Left kidney (tissue), 2 donors: ENCODE results near the gene TPK1. TPM values are rescaled to one million over a fixed set of nuclear protein-coding genes. Genes with fewer than 3 reads are reported as not detected.

Experiments
- DNase-seq: peaks from one replicate; pipeline ENCODE4 v3.0.0-alpha.2; 2013
- polyA plus RNA-seq: library from polyadenylated mRNA; unstranded; fragments of 120-200 nt; gene quantifications from one replicate; pipeline ENCODE4 v1.2.1, GENCODE V29; 2013; ENCODE audit not compliant: insufficient read length

TPK1 gene
- polyA plus RNA-seq, 1 donor, result 9.9 TPM

DNA sequence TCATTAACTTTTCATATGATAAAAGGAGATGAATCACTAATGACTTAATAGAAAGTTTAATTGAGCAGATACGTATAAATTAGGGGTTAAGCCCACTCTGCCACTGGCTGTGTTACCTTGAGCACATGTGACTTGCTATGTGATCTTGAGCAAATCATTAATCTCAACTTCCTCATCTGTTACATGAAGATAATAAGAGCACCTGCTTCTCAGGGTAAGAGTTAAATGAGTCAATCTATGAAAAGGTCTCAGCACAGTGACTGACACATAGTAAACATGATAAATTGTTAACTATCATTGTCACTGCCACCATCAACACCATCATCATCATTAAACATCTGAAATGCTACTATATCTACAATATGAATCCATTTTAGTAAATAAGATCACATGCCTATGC, 110.8 kb downstream of the TPK1 start:
- DNase-seq, result no peak

DNA sequence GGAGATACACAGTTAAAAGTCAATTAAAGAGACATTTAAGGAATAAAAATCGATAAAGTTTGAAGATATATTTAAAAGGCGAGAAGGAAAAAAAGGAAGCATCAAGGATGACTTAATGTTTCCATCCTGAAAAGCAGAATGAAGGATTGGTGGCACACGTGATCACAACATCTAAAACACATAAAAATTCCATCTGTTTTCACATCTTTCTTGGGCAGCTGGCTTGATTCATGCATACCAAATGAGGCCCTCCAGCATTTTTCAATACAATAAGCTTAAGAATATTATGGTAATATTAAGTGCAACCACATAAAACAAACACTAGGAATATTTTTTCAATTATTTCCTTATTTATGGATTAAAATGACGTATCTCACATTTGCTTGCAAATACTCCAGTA, 112.6 kb downstream of the TPK1 start:
- no peak for DNase-seq

DNA sequence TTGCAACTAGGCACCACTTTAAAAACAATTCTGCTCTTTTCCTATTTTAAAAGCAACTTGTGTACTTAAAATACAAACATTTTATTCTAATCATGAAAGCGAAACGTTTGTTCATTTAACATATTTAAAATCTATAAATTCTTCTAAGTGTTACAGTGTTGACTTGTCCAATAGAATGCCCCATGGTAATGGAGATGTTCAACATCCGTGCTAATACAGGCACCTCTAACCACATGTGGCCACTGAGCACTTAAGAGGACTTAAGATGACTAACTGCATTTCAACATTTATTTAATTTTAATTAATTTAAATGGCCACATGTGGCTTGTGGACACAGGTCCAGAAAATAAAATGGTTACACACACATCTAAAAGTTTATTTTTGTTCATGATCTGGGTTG, 115.1 kb downstream of the TPK1 start:
- no peak for DNase-seq

DNA sequence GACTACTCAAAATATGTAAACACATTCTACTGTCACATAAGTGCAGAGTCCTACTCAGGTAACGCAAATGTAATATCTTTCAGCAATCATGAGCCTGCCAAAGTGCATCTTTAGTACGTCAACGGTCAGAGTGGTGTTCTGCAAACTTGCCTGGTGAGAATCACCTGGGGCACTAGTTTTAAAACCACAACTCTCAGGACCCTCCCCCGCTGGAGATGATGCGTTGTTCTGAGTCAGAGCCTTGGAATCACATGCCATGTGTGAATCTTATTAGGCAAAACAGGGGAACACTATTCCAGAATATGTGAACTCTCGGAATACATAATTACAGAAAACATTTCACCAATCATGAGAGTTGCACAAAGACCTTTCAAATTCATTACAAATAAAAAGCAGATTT, 115.7 kb downstream of the TPK1 start:
- no peak for DNase-seq

DNA sequence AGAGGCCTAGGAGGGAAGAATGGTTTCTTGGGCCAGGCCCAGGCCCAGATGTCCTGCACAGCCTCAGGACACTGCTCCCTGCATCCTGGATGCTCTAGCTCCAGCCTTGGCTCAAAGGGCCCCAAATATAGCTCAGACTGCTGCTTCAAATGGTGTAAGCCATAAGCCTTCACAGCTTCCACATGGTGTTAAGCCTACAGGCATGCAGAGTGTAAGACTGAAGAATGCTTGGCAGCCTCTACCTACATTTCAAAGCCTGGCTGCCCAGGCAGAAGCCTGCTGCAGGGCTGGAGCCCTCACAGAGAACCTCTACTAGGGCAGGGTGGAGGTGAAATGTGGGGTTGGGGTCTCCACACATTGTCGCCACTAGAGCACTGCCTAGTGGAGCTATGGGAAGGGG, 118.1 kb downstream of the TPK1 start:
- DNase-seq, result no peak

DNA sequence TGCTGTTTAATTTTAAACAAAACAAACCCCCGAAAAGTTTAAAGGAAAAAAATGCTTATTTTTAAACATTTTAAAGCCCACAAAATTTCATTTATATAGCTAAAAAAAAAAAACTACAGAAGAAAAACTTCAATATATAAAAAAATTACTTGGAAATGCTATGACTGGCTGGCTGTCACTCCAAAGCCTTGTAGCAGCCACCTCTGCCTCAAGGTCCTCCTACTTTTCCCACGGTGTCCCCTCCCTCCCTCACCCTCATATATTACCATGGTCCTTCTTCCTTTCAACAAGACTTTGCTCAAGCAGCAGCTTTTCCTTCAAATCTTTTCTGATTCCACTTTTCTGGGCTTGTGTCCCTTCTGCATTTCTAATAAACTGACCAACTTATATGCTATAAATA, 122.0 kb downstream of the TPK1 start:
- DNase-seq, result no peak

DNA sequence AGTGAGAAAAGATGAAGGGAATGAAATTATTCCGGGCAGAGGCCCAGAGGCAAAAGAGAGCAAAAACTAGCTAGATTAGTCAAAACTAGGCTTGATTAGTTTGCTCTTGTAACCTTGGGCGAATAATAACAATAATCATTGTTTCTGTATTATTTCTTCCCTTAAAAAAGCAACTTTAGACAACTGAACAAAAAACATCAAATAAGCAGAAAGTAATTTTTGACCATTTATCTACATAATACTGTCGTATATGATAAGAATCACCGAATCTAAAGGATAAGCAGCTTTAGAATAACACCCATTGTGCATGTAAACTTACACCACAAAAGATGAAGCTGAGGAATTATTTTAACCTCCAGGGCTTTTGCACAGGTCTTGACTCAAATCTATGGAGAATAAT, 125.1 kb downstream of the TPK1 start:
- DNase-seq, result no peak

DNA sequence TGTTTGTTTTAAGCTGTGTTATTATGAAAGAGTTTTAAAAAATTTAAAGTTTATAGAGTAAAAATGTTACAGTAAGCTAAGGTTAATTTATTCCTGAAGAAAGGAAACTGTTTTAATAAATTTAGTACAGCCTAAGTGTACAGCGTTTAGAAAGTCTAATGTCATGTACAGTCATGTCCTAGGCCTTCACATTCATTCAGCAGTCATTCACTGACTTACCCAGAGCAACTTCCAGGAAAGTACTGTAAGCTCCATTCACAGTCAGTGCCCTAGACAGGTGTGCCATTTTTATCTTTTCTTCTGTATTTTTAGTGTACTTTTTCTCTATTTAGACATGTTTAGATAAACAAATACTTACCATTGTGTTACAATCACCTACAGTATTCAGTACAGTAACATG, 126.8 kb downstream of the TPK1 start:
- DNase-seq, result no peak

DNA sequence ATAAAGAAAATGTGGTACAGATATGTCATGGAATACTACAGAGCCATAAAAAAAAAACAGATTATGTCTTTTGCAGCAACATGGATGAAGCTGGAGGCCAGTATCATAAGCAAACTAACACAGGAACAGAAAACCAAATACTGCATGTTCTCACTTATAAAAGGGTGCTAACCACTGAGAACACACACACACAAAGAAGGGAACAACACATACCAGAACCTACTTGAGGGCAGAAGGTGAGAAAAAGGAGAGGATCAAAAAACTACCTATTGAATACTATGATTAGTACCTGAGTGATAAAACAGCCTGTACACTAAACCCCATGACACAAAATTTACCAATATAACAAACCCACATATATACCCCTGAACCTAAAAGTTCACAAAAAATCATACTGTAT, 144.6 kb downstream of the TPK1 start:
- no peak for DNase-seq

DNA sequence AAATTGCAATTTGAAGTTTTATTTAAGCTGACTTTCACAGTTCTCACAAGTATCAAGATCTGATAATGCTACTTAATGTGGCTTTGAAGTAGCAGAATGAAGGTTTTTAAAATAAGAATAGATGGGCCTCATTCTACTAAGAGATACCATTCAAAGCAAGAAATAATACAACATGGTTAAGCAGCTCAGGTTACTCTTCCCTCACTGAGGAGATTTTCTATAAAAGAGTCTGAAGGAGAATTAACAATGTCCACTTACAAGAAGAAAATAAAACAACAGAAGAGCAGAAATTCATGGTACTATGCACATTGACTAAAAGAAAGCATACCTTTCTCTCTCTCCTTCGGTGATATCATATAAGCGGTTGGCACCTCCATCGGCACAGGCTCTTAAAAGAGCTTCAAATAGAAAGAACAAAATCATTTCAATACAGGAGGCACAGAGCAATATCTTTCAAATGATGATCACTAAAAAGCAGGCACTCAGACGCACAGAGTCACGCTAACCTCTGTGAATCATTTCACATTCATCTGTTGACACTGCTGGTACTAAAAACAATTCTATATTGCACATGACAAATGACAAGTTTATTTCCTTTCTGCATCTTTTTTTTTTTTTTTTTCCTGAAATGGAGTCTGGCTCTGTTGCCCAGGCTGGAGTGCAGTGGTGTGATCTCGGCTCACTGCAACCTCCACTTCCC, 153.1 kb downstream of the TPK1 start:
- no peak for DNase-seq

DNA sequence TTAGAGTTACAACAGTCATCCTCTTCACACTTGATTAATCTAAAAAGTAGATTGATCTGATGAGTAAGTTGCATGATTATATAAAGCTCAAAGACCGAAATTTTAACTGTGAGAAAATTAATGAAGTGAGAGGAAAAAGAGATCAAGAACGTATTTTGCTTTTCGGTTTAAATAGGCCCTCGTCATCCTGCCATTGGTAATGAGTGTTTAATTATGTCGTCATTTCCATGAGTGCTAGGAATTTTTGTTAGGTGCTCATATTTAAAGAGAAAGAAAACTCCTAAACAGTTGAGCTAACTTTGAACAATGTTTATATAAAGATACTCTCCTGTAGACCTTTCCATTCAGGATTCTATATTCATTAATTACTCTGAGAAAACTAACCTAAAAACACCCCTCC, 159.4 kb downstream of the TPK1 start:
- no peak for DNase-seq

DNA sequence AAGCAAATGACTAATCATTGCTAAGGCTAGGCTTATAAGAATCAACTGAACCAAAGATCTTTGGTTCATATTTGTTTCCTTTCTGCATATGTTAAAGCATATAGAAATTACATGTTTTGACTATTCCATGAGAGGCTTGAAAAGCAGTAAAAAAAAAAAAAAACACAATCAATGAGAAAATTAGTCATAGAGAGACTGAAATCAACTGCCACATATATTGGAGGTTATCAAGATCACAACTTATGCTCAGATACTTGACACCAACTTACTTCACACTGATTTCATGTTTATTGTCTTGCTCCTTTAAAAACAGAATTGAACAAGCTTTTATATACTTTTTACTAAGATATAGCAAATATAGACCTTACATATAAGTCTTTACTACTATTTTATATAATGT, 161.3 kb downstream of the TPK1 start:
- no peak for DNase-seq

DNA sequence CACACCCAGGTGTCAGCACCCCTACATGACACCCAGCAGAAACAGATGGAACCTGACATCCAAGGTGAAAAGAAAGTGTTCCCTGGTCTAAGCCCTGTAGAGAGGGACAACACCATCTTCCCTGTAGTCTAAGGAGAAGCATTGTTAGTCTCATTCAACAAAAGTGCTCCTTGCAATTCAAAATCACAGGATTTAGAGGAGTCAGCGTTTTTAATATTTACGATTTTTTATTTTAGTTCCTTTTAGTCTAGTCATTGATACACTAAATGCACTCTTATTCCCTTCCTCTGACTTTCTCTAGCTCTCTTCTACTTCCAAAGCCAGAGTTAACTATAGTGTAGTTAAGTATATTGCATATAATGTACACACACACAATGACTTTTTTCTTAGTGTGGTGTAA, 163.0 kb downstream of the TPK1 start:
- DNase-seq, result no peak

DNA sequence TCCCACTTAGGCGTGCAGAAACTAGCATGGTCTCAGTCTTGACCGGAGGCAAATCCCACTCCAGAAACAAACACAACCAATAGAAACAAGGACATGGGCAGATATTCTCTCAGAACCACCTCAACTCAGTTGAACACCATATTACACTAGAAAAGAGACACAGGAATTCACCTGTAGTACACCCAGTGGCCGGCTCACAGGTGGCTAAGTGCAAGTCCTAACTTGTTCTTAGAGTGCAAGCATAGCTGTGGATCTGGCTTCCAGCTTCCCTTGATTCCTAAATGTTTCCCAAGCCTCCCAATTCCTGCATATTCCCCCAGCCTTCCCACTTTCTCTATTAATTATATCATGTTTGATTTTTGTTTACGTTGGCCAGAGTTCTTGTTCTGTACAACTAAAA, 164.4 kb downstream of the TPK1 start:
- no peak for DNase-seq

DNA sequence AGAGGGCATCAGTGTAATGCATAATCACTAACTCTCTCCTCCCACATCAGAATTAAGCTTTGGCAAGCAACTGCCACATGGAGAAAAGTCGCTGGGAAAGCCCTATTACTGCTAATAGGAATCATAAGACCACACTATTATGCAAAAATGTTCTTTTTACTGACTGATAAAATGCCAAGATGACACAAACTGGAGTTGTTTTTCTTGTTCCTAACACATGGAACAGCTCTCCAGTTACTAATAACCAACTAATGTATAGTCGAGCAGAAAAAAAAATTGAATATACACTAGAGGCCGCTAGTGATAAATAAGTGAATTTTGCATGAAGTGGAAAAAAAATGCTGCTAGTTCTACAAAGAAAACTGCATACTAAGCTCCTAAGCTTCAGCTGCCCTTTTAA, 165.6 kb downstream of the TPK1 start:
- DNase-seq, result peak; percentile 40

DNA sequence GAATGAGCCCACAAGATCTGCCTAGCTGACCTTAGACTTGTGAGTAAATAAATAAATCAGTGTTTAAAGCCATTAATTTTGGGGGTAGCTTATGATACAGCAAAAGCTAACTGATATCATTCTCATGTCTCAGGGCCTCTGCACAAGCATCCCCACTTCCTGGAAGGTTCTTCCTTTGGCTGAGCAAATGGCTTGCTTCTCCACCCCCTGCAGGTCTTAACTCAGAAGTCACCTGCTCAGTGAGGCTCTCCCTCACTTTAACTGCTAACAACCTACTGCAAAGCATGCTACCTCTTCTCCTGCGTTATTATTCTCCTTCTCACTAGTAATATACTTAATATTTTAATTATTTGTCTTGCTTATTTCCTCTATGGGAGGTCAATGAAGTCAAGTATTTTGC, 167.3 kb downstream of the TPK1 start:
- no peak for DNase-seq

DNA sequence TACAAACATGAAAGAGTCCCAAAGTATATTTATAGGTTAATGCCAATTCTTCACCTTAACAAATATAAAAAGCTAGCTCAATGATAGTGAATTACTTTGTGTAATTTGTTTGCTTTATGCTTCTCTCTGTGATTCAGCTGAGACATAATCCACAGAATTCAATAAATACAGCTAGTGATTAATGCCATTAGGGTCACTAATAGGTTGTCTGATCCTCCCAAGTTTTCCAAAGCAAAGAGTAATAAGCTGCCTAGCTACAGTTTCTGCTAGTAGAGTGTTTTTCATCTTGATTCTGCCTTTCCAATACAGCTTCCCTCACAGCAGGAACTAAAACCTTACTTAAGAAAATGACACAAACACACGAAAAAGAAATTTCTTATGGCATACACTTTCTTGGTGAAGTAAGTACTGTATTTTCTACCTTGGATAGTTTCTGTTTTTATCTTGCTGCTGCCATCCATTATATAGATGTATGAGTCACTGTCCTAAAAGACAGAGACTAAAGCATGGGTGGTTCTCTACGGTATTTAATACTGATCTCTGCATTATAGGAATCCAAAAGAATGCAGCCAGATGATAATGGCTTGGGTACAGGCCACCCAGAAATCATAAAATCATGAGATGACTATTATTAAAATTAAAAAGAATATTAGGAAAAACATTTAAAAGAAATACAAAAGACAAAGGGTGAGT, 170.0 kb downstream of the TPK1 start:
- no peak for DNase-seq

DNA sequence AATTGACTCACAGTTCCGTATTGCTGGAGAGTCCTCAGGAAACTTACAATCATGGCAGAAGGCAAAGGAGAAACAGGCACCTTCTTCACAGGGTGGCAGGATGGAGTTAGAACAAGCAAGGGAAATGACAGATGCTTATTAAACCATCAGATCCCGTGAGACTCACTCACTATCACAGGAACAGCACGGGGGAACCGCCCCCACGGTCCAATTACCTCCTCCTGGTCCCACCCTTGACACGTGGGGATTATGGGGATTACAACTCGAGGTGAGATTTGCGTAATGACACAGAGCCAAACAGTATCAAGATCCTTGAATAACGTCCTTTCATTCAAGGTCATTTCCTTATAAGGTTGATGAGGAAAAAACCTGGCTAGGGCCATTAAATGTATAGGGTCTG, 176.6 kb downstream of the TPK1 start:
- DNase-seq, result no peak

DNA sequence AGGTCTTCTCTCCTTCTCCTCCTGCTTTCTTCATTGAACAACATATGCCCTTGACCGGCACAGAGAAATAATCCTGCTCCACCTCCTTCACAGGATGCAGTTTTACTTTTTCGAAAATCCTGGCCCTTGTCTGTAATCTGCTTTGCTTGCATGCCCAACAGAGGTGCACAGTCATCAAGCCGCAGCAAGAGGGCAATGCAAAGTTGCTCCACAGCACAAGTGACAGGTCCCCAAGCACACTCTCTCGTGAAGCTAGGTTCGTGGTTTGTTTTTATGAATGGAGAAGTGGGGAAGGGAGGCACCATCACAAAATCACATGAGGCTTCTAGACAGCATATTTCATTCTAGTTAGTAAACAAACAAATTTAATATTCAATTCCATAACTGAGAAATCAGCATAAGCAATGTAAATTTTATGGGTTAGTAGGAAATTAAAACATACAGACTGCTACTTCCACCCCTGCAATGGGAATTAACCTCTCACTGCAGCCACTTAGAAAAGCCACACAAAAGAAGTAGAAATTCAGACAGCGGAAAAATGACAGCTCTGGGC, 178.8 kb downstream of the TPK1 start:
- DNase-seq, result no peak

DNA sequence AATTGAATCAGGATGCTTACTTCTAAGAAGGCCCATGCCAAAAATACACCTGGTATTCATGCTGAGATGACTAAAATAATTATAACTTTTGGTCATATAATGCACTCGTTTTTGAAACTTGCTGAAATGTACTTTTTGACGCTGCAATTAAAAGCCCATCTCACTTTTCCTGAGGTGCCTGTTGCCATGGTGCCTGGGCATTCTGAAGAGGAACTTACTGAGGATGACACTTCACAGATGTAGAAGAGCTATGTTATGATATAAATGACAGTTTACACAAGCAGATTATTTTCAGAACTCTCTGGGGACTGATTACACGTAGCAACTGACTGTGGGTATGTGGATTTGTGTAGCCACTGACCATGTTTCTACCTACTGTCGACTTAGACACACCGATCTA, 182.4 kb downstream of the TPK1 start:
- no peak for DNase-seq

DNA sequence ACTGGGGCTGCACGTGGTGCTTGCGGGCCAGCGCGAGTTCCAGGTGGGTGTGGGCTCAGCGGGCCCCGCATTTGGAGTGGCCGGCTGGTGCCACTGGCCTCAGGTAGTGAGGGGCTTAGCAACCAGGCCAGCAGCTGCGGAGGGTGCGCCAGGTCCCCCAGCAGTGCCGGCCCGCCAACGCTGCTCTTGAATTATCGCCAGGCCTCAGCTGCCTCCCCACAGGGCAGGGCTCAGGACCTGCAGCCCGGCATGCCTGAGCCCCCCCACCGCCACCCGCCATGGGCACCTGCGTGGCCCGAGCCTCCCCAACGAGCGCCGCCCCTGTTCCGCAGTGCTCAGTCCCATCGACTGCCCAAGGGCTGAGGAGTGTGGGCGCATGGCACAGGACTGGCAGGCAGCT, 185.4 kb downstream of the TPK1 start:
- DNase-seq, result no peak

DNA sequence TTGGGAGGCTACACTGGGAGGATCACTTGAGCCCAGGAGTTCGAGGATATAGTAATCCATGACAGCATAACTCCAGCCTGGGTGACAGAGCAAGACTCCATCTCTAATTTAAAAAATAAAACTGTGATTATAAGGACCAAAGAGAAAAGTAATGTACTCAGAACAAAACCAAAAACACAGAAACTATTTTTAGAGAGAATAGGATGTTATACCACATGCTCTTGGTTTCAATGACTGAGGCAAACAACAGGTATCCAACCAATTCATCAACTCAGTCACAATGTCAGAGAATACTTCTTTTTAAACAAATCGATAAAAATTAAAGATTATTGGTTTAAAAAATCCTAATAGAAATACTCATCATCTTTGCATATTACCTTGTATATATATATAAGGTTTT, 186.7 kb downstream of the TPK1 start:
- DNase-seq, result no peak

DNA sequence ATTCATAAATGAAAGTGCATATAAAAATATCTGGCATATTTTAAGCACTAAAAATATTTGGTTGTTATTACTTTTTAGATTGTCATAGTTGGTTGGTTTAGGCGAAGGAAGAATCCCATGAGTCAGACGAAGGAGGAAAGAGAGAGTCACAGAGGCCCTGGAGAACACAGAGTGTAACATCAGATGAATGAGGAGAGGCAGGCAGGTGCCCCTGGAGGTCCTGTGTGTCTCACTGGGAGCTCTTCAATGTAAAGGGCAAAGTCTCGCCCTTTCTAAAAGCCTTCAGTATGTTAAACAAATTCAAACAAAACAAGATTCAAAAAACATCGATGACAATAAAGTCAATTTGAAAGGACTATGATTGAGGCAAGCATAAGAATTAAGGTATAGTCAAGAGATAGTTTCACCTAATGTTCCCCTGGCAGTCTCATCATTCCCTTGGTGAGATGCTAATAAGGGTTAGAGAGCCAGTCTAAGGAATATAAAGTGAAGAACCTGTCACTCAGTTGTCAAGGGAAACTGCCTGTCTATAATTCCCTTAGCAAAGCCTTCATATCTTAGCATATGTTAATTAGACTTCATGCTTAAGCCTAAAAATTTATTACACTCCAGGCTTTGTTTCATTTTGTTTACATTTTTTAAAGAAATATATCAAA, 194.3 kb downstream of the TPK1 start:
- no peak for DNase-seq

DNA sequence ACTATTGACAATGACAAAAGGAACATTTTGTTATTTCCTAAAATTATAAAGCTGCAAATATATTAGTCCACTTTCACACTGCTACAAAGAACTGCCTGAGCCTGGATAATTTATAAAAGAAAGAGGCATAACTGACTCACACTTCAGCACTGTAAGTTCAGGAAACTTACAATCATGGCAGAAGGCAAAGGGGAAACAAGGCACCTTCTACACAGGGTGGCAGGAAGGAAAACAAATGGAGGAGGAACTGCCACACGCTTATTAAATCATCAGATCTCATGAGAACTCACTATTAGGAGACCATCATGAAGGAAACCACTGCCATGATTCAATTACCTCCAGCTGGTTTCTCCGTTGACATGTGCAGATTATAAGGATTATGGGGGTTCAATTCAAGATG, 203.1 kb downstream of the TPK1 start:
- no peak for DNase-seq
